ENCODE results near the gene SPSB4. TPM values are rescaled to one million over a fixed set of nuclear protein-coding genes. Genes with fewer than 3 reads are reported as not detected.

The SPSB4 gene
- total RNA-seq, 1 experiment from 2014 or later, result 0.23 TPM

- H3K27me3 ChIP-seq, result no peaks in the 10 kb centered on the region; the same call in 1 of the 2 replicates
- no peak for DNase-seq
- H3K4me3 ChIP-seq, result no peak overlapping the region
- no peaks in the 10 kb centered on the region for H3K36me3 ChIP-seq
- 0 out of 2 replicates have a peak, but pooled peaks cover 3% of the 10 kb centered on the region for H3K9me3 ChIP-seq
Observed at GRCh38 chr3:141181196-141181595, 130.0 kb downstream of the SPSB4 start.

DNA sequence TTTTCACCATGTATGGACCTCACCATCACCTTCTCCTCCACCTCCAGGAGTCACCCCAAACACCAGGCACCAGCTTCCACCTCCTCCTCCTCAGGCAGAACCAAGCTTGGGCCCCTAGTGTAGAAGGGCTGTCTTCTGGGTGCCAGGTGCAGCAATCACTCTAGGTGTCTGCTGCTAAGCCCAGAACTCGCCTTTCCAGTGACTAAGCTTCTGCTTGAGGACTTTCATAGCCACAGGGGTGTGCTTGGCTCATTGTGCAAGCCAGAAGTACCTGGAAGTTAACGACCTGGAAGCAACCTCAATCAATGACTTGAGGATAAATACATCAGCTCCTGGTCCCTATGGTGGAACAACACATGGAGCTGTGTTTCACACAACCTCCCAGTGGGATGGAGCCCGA is 130.7 kb downstream of the SPSB4 start:
- Histone ChIP-seq H3K9me3 (0 out of 2 replicates have a peak, but pooled peaks cover 3% of the 10 kb centered on the region), H3K4me3 (no peak overlapping the region), H3K27me3 (peaks cover 3% of the 10 kb centered on the region), H3K36me3 (no peaks in the 10 kb centered on the region)
- no peak for DNase-seq

DNA sequence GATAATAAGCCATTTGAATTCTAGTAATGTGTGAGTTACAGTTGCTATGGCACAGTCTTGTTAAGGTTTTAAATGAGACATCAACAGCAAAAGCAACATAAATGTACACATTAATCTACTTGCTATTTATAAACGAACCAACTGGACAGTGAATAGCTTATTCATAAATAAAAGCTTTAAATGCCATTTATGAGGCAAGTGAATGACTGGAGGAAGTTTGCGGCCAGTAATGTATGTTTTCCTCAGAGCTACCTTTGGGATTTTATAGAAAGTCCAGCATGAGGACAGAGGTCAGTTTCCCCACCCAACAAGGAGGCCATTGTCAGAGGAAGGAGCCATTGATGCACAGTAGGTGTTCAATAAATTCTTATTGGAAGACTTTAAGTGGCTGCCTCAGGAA is 132.5 kb downstream of the SPSB4 start:
- Histone ChIP-seq H3K4me3 (no peak overlapping the region), H3K27me3 (peaks cover 10% of the 10 kb centered on the region), H3K36me3 (no peaks in the 10 kb centered on the region), H3K9me3 (0 out of 2 replicates have a peak, but pooled peaks cover 3% of the 10 kb centered on the region)
- DNase-seq, result no peak

DNA sequence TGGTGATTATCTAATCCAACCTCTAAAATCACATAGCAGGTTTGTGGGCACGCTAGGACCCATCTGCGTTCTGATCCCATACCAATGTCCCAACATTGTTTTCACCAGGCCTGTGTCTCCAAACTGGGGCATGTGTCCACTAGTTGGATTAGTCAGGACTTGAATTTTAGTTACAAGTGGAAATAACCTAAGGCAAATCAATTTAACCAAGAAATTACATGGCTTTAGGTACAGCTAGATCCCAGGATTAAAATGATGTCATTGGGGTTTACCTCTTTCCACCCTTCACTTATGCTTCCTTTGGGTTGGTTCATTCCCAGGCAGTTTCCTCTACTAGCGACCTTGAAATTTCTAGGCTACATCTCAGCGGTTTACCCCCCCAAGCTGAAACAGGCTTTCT is 133.3 kb downstream of the SPSB4 start:
- H3K36me3 ChIP-seq, result no peaks in the 10 kb centered on the region
- H3K27me3 ChIP-seq, result peaks cover 10% of the 10 kb centered on the region
- H3K9me3 ChIP-seq, result 0 out of 2 replicates have a peak, but pooled peaks cover 3% of the 10 kb centered on the region
- H3K4me3 ChIP-seq, result no peak overlapping the region
- DNase-seq, result no peak

- no peaks in the 10 kb centered on the region for H3K9me3 ChIP-seq
- no peak for DNase-seq
- no peak overlapping the region for H3K4me3 ChIP-seq
- H3K27me3 ChIP-seq, result peaks cover 17% of the 10 kb centered on the region
- H3K36me3 ChIP-seq, result no peaks in the 10 kb centered on the region
Observed at GRCh38 chr3:141191097-141191749, 140.1 kb downstream of the SPSB4 start.

GRCh38 chr3:141192345-141192744 is 141.2 kb downstream of the SPSB4 start:
- peak; percentile 91 for DNase-seq
- peaks cover 23% of the 10 kb centered on the region for H3K27me3 ChIP-seq
- no peak overlapping the region for H3K4me3 ChIP-seq
- H3K9me3 ChIP-seq, result no peaks in the 10 kb centered on the region
- no peaks in the 10 kb centered on the region for H3K36me3 ChIP-seq

DNA sequence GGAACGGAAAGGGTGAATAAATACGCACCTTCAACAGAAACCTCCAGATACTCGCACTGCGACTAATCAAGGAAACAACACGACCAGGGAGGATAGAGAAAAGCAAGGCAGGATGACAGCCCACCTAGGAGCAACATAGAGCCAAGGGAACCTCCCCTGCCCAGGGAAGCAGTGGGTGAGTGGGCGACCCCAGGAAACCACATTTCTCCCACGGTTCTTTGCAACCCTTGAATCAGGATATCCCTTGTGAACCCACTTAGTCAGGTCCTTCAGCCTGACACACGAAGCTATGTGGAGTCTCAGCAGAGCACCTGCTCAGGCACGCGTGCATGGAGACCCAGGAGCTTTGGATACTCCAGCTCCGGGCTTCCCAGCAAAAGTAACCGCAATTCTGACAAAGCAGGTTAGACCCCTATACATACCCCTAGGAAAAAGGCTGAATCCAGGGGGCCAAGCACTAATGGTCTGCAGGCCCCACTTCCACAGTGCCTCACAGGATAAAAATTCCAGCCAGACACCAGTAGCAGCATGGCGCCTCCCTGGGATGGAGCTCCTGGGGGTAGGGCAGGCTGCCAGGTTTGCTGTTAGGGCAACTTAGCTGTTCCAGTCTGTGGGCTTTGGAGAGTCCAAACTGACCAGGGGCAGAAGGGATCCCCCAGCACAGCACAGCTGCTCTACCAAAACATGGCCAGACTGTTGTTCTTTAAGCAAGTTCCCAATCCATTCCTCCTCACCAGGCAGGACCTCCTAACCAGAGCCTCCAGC is 142.1 kb downstream of the SPSB4 start:
- H3K4me3 ChIP-seq, result no peak overlapping the region
- peaks cover 26% of the 10 kb centered on the region for H3K27me3 ChIP-seq
- H3K9me3 ChIP-seq, result no peaks in the 10 kb centered on the region
- DNase-seq, result no peak
- no peaks in the 10 kb centered on the region for H3K36me3 ChIP-seq

Other genes starting within 250 kb of the SPSB4 start
- 40.2 and 104 TPM in 2 replicates for gene SLC25A36, start 109.5 kb upstream of the SPSB4 start, total RNA-seq (2014; rRNA removed; shearing (Covaris generic); ENCODE audit: low replicate concordance)
- gene PXYLP1, start 180.5 kb downstream of the SPSB4 start, total RNA-seq (2014; rRNA removed; shearing (Covaris generic); ENCODE audit: low replicate concordance), result 39.1 and 40.5 TPM in 2 replicates

All from MG63 (cell line).